Medulla oblongata (tissue), 1 donor: Measurements from ENCODE around the gene TECPR1.
A peak's percentile ranks its signal among the peaks of the same experiment; 100 is the strongest.

Source experiments
- DNase-seq: peaks from one replicate; pipeline ENCODE4 v3.0.0-alpha.2; 2015; ENCODE audit errors: extremely low spot score

Gene TECPR1

GRCh38 chr7:98211676-98212531 lies 40.1 kb downstream of the TECPR1 start:
- no peak for DNase-seq

- DNase-seq: no peak
These were observed 40.8 kb downstream of the TECPR1 start, which contains the start of gene BHLHA15 for GRCh38 chr7:98211221-98211675. Gene BHLHA15, plus strand, starts transcription at chr7:98211439. Its CDS starts 871 bp downstream, at chr7:98212310.

- DNase-seq: no peak
These were observed 41.4 kb downstream of the TECPR1 start for GRCh38 chr7:98210513-98211220.

- no peak for DNase-seq
These were observed 42.7 kb downstream of the TECPR1 start for GRCh38 chr7:98209166-98209920.

GRCh38 chr7:98206451-98207330 lies 45.3 kb downstream of the TECPR1 start:
- no peak for DNase-seq

- no peak for DNase-seq
These were observed 46.7 kb downstream of the TECPR1 start for GRCh38 chr7:98205162-98205845.

GRCh38 chr7:98204670-98205069 lies 47.4 kb downstream of the TECPR1 start:
- no peak for DNase-seq

GRCh38 chr7:98203964-98204605 lies 47.9 kb downstream of the TECPR1 start:
- DNase-seq: no peak

- no peak for DNase-seq
These were observed 48.6 kb downstream of the TECPR1 start for GRCh38 chr7:98203261-98203963.

- no peak for DNase-seq
These were observed 49.5 kb downstream of the TECPR1 start for GRCh38 chr7:98202367-98203195.

- no peak for DNase-seq
These were observed 51.7 kb downstream of the TECPR1 start for GRCh38 chr7:98200364-98200763.

- DNase-seq: no peak
These were observed 52.9 kb downstream of the TECPR1 start for GRCh38 chr7:98199131-98199530.

GRCh38 chr7:98196706-98197605 lies 55.1 kb downstream of the TECPR1 start:
- DNase-seq: no peak

- DNase-seq: peak; percentile 63
These were observed 57.2 kb downstream of the TECPR1 start for GRCh38 chr7:98194672-98195457.

- no peak for DNase-seq
These were observed 57.8 kb downstream of the TECPR1 start for GRCh38 chr7:98194186-98194585.

- DNase-seq: no peak
These were observed 58.4 kb downstream of the TECPR1 start for GRCh38 chr7:98193474-98194180.
